Colonic mucosa (tissue), 4 donors: ENCODE measurements around the gene HENMT1. TPM values are rescaled to one million over a fixed set of nuclear protein-coding genes. Genes with fewer than 3 reads are reported as not detected.

ENCODE experiments used
- DNase-seq: peaks from one replicate; pipeline ENCODE4 v3.0.0-alpha.2; 2020
- H3K27ac ChIP-seq: fragments of 200-600 bp; one replicate; pipeline ENCODE4 v1.8.0; 2021
- H3K27me3 ChIP-seq: fragments of 200-600 bp; one replicate; pipeline ENCODE4 v1.8.0; 2021
- H3K36me3 ChIP-seq: fragments of 200-600 bp; one replicate; pipeline ENCODE4 v1.8.0; 2021
- H3K4me1 ChIP-seq: fragments of 200-600 bp; one replicate; pipeline ENCODE4 v1.8.0; 2021; ENCODE audit warnings: mild to moderate bottlenecking
- H3K4me3 ChIP-seq: fragments of 200-600 bp; one replicate; pipeline ENCODE4 v1.8.0; 2021
- H3K9ac ChIP-seq, 2 donors: one replicate each; pipeline ENCODE4 v1.7.0; 2013; ENCODE audit warnings: control low read depth in 2 of 2, low read depth in 2 of 2, low read length in 2 of 2
- H3K9me3 ChIP-seq: fragments of 200-600 bp; one replicate; pipeline ENCODE4 v1.8.0; 2021
- intact Hi-C: fragments of 100-400 bp; cut with DNase I; formaldehyde crosslinking; loops from one replicate; pipeline ENCODE4 v1.14.1; 2022
- total RNA-seq, 2 donors: library from RNA; stranded (reverse); fragmentation: NEBNext Ultra II Directional in 1 of 2; extraction: Animal tissue kit (Norgen Biotek cat#: 25700) in 1 of 2; gene quantifications; one replicate each; pipeline ENCODE4 v1.2.1, GENCODE V29; 2021
- TF ChIP-seq, protein P1 (sequence below): fragments of 200-600 bp; IDR thresholded peaks from one replicate; pipeline ENCODE4 v1.8.0; 2022; ENCODE audit warnings: antibody characterized with exemption, mild to moderate bottlenecking
- donor health status: healthy.
- donor health status: DM: no; HTN: no; CAD: no.
- donor health status: DM: no; HTN: no; CAD: no.

Gene HENMT1
- total RNA-seq, 2 donors from 2014 or later, result 3.7 to 10.1 TPM

DNA sequence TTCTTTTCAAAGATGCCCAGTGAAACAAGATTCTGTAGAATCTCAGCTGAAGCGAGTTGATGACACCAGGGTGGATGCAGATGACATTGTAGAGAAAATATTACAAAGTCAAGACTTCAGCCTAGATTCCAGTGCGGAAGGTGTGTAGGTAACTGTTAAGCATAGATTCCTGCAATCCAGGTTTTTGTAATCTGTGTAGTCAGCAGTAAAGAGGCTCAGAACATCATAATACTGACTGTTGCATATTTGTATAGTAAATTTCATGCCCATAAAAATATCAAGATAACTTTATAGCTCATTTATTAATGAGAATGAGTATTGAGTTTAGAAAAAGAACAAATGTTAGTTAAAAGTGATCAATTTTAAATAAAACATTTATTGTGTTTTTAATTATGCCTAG is 32.2 kb downstream of the HENMT1 start:
- DNase-seq, result no peak
- H3K36me3 ChIP-seq, result peaks cover 11% of the 10 kb centered on the region
- H3K9ac ChIP-seq, result no peak overlapping the region
- H3K9me3 ChIP-seq, result no peaks in the 10 kb centered on the region
- H3K4me1 ChIP-seq, result no peaks in the 10 kb centered on the region
- TF ChIP-seq, protein P1, sequence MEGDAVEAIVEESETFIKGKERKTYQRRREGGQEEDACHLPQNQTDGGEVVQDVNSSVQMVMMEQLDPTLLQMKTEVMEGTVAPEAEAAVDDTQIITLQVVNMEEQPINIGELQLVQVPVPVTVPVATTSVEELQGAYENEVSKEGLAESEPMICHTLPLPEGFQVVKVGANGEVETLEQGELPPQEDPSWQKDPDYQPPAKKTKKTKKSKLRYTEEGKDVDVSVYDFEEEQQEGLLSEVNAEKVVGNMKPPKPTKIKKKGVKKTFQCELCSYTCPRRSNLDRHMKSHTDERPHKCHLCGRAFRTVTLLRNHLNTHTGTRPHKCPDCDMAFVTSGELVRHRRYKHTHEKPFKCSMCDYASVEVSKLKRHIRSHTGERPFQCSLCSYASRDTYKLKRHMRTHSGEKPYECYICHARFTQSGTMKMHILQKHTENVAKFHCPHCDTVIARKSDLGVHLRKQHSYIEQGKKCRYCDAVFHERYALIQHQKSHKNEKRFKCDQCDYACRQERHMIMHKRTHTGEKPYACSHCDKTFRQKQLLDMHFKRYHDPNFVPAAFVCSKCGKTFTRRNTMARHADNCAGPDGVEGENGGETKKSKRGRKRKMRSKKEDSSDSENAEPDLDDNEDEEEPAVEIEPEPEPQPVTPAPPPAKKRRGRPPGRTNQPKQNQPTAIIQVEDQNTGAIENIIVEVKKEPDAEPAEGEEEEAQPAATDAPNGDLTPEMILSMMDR, result no peak
- H3K4me3 ChIP-seq, result no peak overlapping the region
- H3K27me3 ChIP-seq, result no peaks in the 10 kb centered on the region
- no peak overlapping the region for H3K27ac ChIP-seq
- intact Hi-C loops, result no loop called here

DNA sequence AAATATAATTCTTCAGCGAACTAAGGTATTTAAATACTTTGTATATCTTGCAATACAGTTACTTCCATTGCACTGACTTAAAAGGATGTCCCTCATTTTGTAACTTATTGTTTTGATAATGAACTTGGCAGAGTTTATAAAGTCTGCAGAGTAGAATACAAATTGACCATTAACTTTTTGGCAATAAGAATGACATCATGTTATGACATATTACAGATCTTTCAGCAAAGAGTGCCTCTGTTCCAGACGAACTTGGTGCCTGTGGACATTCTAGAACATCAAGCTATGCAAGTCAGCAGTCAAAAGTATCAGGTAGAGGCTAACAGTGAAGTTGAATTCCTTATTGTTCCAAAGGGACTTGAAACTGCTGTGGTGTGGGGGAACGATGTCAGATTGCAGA is 32.9 kb downstream of the HENMT1 start:
- no peak overlapping the region for H3K27ac ChIP-seq
- intact Hi-C loops, result no loop called here
- no peak overlapping the region for H3K9ac ChIP-seq
- H3K36me3 ChIP-seq, result peaks cover 11% of the 10 kb centered on the region
- no peak for DNase-seq
- H3K4me1 ChIP-seq, result no peaks in the 10 kb centered on the region
- no peaks in the 10 kb centered on the region for H3K9me3 ChIP-seq
- TF ChIP-seq, protein P1, result no peak
- no peak overlapping the region for H3K4me3 ChIP-seq
- no peaks in the 10 kb centered on the region for H3K27me3 ChIP-seq

DNA sequence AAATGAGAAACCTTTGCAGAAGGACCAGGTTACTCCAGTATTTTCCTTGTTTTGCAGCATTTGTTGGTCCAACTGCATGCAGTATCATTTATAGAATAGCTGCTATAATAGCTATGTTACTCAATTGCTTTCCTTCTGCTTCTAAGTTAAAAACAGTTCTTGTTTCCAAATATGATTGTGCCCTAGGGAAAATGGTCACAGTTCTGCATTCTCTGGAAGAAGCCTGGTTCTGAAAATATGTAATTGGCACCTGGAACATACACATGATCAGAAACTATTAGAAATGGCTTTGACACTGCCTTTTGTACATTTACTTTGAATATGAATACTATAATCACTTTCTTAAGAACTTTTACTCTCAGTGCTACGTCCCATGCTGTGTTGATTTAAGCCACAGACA is 33.6 kb downstream of the HENMT1 start:
- intact Hi-C loops, result no loop called here
- no peak overlapping the region for H3K27ac ChIP-seq
- no peak overlapping the region for H3K4me3 ChIP-seq

DNA sequence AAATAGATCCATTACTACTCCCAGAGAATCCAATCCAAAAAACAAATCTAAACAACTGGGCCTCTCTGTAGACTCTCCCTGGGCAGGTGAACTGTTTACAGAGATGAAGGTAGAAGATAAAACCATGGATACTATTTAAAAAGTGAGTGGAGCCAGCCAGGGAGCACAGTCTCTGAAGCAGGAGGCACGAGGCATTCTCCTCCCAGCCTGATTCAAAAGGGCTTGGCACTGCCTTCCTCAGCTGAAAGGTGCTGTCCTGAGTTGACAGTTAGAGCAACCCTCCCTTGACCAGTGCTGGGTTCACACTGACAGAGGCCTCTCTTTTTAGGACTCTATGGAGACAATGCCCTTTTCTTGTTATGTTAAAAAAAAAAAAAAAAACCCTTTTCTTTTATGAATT is 36.8 kb downstream of the HENMT1 start:
- no peak overlapping the region for H3K9ac ChIP-seq
- no peak overlapping the region for H3K27ac ChIP-seq
- no peak for DNase-seq
- H3K4me3 ChIP-seq, result no peak overlapping the region
- no peaks in the 10 kb centered on the region for H3K36me3 ChIP-seq
- no peaks in the 10 kb centered on the region for H3K4me1 ChIP-seq
- no peaks in the 10 kb centered on the region for H3K27me3 ChIP-seq
- H3K9me3 ChIP-seq, result no peaks in the 10 kb centered on the region
- TF ChIP-seq, protein P1, result no peak
- intact Hi-C loops, result no loop called here

More for the DNA sequence above, 33.6 kb downstream of the HENMT1 start:
- Histone ChIP-seq H3K27me3 (no peaks in the 10 kb centered on the region), H3K4me1 (no peaks in the 10 kb centered on the region), H3K36me3 (peaks cover 11% of the 10 kb centered on the region), H3K9me3 (no peaks in the 10 kb centered on the region), H3K9ac (no peak overlapping the region)
- TF ChIP-seq, protein P1, result no peak
- no peak for DNase-seq

DNA sequence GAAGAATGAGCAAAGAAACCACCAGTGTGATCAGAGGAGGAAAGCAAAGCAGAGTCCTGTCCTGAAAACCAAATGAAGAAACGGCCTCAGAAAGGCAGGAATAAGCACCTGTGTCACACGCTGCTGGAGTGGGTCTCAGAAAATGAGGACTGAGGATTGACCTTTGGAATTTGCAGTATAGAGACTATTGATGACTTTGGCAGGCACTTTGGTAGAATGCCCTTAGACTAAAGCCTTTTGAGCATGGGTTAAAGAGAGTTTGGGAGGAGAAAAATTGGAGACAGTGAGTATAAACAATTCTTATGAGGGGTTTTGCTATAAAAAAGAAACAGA is 43.2 kb downstream of the HENMT1 start:
- Histone ChIP-seq H3K27me3 (no peaks in the 10 kb centered on the region), H3K27ac (no peak overlapping the region), H3K36me3 (peaks cover 6% of the 10 kb centered on the region), H3K4me3 (no peak overlapping the region), H3K9me3 (no peaks in the 10 kb centered on the region), H3K4me1 (no peaks in the 10 kb centered on the region), H3K9ac (no peak overlapping the region)
- TF ChIP-seq, protein P1, result no peak
- no peak for DNase-seq
- intact Hi-C loops, result no loop called here
